GM21529 (cell line): ENCODE measurements around the gene HS2ST1.
"Not testable (repeated sequence)": the region's sequence is repeated elsewhere in the genome, so short reads cannot be mapped to it uniquely, and the experiment has no call there.

ENCODE experiments used
- ATAC-seq: cut with Tn5 transposase; IDR thresholded peaks from one replicate; pipeline ENCODE4 v1.9.1; 2021; ENCODE audit not compliant: unreplicated experiment

The HS2ST1 gene

DNA sequence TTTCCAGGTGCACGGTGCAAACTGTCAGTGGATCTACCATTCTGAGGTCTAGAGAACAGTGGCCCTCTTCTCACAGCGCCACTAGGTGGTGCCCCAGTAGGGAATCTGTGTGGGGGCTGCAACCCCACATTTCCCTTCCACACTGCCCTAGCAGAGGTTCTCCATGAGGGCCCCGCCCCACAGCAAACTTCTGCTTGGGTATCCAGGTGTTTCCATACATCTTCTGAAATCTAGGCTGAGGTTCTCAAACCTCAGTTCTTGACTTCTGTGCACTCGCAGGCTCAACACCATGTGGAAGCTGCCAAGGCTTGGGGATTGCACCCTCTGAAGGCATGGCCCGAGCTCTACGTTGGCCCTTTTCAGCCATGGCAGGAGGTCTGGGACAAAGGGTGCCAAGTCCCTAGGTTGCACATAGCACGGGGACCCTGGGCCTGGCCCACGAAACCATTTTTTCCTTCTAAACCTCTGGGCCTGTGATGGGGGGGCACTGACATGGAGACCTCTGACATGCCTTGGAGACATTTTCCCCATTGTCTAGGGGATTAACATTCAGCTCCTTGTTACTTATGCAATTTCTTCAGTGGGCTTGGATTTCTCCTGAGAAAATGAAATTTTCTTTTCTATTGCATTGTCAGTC, 10.0 kb downstream of the HS2ST1 start:
- ATAC-seq: no peak

DNA sequence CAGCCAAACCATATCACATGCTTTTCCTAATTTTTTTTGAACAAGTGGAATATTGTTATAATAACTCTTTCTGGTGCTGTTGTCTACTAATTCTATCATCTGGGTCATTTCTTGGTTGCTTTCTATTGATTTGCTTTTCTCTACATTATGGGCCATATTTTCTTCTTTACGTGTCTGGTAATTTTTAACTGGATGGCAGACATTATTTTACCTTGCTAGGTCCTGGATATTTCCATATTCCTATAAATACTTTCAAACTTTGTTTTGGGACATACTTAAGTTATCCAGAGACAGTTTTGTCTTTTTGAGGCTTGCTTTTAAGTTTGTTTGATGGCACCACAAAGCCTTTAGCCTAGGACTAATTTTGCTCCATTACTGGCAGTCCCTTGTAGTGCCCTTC, 11.3 kb downstream of the HS2ST1 start:
- no peak for ATAC-seq

DNA sequence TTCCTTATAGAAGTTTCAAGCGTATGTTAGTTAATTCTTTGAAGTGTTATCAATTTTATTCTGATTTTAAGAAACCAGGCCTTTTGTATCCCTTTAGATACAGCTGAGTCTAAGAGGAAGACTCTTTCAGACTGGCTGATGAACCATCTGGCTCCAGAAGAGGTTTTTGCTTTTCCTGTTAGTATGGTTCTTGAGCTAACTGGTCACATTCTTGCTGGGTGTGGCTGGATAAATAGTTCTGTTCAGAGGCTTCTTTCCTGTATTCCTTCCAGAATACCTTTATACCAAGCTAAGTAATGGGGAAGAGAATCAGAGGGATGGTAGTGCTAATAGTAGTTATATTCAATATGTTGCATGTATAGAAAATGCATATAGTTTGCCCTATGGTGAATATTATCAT, 12.4 kb downstream of the HS2ST1 start:
- ATAC-seq: no peak

DNA sequence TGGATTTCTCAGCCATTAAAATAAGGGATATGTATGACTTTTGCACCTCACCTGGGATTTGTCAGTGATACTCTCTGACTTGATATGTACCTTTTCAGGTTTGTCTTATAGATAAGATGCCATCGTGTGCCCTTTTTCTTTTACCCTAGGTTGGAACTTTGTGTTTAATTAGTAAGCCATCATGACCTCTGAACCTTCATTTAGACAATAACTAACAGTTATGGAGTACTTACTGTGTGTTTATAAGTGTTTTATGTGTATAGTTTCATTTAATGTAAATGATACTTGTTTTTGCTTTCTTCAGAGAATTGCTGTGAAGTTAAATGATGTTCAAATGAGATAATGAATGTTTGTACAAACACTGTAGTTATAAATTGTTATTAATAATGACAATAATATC, 14.4 kb downstream of the HS2ST1 start:
- no peak for ATAC-seq

DNA sequence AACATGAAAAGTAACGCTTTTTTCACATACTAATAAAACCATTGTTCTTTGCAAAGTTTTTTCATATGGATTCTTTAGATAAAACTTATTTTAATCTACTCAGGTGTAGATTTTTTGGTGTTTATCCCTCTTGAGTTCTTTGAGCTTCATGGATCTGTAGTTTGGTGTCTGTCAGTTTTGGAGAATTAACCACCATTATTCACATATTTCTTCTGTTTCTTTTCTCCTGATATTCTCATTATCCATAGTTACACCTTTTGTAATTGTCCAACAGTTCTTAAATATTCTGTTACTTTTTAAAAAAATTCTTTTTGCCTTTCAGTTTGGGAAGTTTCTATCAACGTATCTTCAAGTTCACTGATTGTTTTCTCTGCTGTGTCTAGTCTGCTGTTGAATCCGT, 18.6 kb downstream of the HS2ST1 start:
- no peak for ATAC-seq

DNA sequence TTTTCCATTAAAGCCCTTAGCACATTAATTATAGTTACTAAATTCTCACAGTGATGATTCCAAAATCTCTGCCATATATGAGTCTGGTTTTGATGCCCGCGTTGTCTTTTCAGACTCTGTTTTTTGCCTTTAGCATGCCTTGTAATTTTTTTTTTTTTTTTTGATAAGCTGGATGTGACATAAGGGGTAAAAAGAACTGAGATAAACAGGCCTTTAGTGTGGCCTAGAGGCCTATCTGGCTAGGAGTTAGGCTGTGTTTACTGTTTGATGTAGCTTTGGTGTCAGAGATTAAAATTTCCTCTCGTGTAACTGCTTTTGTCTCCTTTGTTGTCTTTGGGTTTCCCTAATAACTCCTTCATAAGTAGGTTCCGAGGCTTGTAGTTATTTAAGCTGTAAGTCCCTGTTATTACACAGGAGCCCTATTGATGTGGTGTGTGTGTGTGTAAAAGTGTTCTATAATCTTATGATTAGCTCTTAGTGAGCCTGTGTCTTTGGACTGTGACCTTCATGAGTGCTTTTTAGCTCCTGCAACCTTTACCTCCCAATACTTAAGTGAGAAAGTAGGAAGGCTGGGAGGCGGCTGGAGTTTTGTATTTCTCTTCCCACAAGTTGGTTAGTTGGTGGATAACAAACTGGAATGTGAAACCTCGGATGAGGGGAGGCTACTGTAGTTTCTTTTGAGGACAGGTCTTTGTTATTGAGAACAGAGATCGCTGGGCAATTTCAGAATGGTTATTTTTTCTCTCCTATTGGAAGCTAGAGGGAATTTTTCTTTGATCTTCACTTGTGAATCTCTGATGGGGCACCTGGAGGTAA, 19.3 kb downstream of the HS2ST1 start:
- ATAC-seq: no peak

DNA sequence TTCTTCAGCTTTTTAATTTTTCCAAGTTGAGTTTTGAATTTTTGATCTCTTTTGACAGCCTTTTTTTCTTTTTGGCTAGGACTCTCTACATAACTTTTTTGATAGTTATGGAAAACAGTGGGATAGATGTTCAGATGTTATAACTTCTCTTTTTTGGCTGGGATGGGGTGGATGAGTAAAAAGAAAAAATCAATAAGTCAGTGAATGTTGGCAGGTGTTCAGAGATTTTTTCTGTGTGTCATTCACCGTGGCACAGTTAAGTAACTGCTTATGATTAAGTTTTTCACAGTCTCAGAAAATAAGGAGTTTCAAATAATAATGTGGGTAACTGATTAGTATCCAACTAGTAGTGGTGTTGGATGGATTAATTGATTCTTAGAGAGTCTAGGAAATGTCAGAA, 24.0 kb downstream of the HS2ST1 start:
- no peak for ATAC-seq

DNA sequence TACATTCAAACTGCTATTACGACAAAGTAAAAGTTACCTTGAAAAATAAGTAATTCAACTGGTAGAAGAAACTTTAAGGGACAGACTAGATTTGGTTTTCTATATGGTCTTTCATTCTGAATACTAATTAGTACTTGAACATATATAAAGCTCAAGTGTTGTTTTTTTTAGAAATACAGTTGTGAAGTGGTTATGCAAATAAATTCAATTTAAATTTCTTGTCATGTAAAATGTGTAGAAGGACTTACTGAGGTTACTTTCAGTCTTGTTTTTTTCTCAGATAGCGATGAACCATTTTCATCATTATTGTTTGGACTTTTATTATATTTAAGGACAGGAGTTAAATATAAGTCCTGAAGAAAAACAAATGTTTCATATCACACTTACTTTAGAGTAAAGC, 24.4 kb downstream of the HS2ST1 start:
- ATAC-seq: no peak

DNA sequence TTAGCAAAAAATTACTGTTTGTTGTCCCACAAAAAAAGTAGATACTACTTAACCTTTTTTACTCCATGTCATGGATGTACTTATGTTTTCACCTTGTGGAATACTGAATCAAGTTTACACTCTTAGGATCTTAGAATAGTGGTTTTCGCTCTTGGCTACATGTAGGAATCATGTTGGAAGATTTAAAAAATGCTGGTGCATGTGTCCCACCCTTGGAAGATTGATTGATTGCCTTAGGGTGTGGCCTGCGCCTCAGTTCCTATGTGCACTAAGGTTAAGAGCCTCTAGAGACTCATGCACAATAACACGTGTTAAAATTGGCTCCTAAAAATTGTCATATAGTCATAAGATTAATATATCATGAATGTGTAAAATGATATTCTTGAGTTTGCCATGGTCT, 25.0 kb downstream of the HS2ST1 start:
- no peak for ATAC-seq

DNA sequence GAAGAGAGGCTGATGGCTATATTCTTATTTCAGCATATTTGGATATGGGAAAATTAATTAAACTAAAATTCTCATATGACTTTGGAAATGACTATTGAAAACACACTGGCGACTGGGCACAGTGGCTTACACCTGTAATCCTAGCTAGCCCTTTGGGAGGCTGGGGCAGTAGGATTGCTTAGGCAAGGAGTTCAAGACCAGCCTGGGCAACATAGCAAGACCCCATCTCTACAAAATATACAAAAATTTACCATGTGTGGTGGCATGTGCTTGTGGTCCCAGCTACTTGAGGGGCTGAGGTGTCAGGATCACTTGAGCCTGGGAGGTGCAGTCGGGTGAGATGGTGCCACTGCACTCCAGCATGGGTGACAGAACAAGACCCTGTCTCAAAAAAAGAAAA, 26.2 kb downstream of the HS2ST1 start:
- no peak for ATAC-seq

DNA sequence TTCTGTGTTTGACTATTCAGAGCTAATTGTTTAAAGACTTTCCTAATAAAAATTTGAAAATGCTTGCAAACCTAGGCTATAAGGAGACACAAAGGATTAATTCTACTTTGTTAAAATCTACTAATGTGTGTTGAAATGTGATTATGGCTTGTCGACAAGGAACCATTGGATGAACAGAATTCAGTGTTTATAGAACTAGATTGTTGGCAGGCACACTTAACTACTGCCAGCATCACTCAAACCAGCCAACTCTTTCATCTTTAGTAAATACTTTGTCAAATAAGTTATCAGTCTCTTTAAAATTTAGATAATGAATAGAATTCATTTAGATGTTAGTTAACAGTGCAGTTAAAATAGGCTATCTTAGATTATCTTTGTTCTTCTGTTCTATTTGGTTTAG, 27.6 kb downstream of the HS2ST1 start:
- no peak for ATAC-seq

DNA sequence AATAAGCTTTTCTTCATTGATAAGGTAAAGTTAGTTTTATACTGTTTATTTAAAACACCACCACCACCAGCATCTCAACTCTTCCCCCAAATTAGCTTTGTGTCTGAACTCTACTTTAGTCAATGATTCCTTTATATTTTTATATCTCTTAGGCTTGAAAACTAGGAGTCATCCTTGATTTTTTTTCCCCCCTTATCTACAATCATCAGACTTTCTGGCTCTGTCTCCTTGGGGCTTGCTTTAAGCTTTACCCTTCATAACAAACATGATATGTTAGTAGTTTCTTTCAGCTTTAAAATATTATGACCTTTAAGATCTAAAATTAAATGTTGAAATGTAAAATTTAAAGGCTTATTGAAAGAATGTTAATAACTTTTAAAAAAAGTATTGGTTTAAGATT, 28.3 kb downstream of the HS2ST1 start:
- ATAC-seq: no peak

DNA sequence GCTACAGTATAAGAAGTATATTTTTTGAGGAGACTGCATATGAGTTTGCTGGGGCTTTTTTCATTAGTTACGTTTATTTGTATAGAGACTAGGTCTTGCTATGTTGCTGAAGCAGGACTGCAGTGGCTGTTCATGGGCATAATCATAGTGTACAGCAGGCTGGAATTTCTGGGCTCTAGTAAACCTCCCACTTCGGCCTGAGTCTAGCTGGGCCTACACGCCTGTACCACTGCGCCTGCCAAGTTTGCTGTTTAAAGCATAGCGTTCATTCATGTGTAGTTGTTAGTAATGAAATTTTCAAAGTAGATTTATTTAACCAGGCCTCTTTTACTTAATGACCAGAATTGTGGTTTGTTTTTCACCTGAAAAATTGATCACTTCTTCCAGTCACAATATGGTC, 33.8 kb downstream of the HS2ST1 start:
- ATAC-seq: no peak

DNA sequence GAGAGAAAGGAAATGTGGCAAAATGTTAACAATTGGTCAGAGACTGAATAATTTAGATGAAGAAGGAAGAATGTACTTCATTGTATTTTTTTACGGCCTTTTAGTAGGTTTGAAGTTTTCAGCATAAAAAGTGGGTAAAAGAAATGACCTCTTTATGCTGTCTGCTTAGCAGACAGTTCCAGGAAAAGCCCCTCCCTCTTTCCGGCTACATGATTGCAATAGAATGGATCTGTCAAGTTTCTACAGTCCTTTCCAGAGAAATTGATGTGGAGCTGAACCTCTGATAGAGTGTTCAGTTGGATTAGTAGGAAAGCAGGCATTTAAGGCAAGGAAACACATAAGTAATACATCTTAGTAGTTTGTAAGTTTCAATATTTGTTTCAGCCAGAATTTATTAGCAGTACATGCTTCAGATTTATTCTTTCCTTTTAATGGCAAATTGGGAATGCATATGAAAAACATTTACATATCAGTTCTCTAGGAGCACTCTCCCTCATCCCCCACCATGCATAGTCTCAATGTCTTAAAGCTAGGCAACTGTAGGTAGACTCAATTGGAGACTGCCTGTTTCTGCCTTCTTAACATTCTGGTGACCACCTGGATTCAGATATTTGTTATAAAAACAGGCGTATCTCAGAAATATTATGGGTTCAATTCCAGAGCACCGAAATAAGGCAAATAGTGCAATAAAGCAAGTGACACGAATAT, 36.4 kb downstream of the HS2ST1 start:
- ATAC-seq: no peak

DNA sequence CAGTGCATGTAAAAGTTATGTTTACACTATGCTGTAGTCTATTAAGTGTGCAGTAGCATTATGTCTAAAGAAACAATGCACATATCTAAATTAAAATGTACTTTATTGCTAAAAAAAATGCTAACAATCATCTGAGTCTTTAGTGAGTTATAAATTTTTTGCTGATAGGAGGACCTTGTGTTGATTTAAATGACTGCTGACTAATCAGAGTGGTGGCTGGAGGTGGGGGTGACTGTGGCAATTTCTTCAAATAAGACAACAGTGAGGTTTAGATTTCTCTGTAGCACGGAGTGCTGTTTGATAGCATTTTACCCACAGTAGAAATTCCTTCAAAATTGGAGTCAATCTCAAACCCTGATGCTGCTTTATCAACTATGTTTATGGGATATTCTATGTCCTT, 37.0 kb downstream of the HS2ST1 start:
- no peak for ATAC-seq

DNA sequence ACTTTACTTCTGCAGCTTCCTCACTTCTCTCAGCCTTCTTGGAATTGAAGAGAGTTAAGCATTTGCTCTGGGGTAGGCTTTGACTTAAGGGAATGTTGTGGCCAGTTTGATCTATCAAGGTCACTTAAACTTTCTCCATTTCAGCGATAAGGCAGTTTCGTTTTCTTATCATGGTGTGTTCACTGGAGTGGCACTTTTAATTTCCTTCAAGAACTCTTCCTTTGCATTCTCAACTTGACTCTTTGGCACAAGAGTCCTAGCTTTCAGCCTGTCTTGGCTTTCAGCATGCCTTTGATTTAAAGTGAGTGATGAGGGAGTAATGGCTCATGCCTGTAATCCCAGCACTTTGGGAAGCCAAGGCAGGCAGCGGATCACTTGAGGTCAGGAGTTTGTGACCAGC, 38.7 kb downstream of the HS2ST1 start:
- no peak for ATAC-seq

DNA sequence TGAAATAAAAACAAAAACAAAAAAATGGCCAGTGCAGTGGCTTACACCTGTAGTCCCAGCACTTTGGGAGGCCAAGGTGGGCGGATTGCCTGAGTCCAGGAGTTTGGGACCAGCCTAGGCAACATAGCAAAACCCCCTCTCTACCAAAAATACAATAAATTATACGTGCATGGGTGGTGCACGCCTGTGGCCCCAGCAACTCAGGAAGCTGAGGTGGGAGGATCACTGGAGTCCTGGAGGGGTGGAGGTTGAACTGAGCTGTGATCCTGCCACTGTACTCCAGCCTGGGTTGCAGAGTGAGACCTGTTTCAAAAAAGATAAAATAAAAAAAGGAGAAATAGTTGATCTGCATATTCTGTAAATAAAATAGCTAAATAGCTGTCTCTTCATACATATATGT, 41.2 kb downstream of the HS2ST1 start:
- ATAC-seq: no peak

DNA sequence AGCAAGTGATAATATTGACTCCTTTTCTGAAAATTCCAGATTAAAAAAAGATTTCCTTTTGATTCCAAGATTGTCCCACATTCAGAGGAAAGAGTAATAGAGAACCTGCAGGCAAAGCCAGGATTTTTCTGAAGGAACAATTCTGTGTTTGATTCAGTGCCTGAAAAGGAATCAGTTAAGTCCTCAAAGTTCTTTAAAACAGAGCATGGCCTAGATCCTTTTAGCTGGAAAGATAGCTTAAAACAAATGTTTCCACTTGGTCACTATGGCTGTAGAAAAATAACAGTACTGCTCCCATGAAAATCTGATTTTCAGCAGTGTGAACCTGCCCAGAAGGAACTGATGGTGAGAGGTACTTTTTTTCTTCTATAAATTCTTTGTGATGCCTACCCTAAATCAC, 41.8 kb downstream of the HS2ST1 start:
- no peak for ATAC-seq

DNA sequence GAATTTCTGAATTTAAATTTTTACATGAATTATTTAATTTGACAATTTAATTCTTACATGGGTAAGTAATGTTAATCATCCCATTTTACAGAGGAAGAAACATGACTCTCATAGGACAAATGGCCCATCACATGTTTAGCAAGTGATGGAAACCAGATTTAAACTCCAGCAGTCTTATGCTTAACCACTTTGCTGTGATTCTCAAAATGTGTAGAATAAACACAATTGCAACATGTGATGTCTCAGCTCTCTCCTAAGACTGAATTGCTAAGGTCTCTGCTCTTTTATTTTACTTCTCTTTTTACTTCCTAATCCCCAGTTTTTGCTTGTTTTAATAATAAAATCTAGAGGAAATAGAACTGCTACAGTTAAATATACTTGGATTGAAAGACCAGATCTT, 42.8 kb downstream of the HS2ST1 start:
- ATAC-seq: no peak

DNA sequence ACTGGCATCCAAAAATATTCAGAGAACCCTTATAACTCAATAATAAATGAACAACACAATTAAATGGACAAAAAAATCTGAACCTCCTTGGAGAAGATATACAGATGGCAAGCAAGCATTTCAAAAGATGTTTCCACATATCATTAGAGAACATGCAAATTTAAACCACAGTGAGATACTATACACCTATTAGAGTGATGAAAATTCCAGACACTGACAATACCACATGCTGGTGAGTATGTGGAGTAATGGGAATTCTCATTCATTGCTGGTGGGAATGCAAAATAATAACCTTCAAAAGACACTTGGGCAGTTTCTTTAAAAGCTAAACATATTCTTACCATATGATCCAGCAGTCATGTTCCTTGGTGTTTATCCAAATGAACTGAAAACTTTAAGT, 46.1 kb downstream of the HS2ST1 start:
- no peak for ATAC-seq

DNA sequence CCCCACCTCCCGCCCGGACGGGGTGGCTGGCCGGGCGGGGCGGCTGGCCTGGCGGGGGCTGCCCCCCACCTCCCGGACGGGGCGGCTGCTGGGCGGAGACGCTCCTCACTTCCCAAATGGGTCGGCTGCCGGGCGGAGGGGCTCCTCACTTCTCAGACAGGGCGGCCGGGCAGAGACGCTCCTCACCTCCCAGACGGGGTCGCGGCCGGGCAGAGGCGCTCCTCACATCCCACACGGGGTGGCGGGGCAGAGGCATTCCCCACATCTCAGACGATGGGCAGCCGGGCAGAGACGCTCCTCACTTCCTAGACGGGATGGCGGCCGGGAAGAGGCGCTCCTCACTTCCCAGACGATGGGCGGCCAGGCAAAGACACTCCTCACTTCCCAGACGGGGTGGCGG, 49.4 kb downstream of the HS2ST1 start:
- not testable (repeated sequence) for ATAC-seq
